Activated gamma-delta T cell treated with Interleukin-2 at 50 U/mL for 16 hours (primary cell): Measurements from ENCODE around the gene CDK16.

ENCODE experiments used
- DNase-seq: peaks from one replicate; pipeline ENCODE4 v3.0.0-alpha.2; 2020

The CDK16 gene

DNA sequence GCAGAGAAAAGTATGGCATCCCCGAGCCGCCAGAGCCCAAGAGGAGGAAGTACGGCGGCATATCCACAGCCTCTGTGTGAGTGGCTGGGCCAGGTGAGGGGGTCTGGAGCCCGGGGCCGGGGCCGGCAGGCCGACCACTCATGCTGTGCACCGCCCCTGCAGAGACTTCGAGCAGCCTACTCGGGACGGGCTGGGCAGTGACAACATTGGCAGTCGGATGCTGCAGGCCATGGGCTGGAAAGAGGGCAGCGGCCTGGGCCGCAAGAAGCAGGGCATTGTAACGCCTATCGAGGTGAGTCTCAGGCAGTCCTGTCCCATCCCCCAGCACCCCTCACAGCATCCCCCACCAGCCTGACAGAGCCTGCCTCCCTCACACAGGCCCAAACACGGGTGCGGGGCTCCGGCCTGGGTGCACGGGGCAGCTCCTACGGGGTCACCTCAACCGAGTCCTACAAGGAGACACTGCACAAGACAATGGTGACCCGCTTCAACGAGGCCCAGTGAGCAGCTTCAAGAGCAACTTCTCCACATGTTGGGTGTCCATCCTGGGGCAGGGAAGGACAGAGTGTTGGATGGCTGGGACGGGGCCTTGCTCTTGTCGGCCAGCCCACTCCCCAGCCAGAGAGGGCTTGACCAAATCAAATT is 32.3 kb upstream of the CDK16 start:
- no peak for DNase-seq

GRCh38 chrX:47187106-47187677 is 31.3 kb upstream of the CDK16 start:
- no peak for DNase-seq

GRCh38 chrX:47189906-47190305 is 28.6 kb upstream of the CDK16 start:
- no peak for DNase-seq

DNA sequence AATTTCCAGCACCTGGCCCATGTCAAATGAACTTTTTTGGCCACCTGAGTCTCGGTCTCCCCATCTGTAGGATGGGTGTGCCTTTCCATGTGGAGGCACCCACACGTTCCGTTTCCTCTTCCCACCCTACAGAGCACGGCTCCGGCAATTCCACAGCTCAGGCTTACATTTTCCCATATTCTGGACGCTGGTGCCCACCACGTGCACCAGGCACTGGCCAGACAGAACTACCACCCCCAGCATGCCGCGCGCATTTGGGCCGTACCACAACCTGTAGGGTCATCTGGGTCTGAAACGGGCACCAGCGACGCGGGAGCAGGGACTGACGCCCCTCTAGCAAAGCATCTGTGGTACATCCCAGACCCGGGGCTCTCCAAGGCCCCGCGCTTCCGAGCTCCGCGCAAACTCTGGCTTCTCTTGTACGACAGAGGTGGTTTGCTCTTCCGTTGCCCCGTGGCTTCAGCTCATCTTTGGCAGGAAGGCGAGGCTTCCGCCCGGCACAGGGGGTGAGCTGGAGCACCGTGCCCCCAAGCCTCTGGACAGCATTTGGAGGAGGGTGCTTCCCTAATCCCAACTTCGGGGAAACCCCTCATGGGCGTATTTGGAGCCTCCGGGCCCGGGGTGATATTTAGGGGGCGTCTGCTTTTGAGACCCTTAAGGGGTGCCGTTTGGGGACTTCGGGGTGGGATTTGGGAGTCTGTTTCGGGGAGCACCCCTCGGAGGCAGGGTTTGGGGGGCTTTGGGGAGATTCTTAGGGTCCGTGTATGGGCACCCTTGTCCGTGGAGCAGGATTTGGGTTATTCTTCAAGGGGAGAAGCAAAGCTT is 27.8 kb upstream of the CDK16 start:
- DNase-seq: peak; percentile 75

DNA sequence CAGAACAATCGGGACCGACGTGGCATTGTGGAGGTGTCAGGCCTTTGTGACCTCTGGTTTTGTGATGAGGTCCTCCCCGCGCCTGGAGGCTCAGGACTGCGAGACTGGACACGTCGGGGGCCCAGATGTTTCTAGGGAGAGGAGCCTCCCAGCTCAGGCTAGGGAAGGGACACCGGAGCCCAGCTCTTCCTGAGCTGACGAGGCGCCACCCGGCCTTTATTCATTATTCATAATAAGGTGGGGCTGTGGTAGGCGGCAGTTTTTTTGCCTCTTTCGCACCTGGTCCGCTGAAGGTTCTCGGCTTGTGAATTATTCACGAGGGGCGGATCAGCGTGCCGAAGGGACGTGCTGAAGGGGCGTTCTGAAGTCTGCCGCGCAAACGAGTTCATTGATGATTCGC is 27.1 kb upstream of the CDK16 start:
- DNase-seq: peak; percentile 48

- no peak for DNase-seq
These were observed 26.6 kb upstream of the CDK16 start for GRCh38 chrX:47191806-47192401.

GRCh38 chrX:47193475-47194193 is 24.8 kb upstream of the CDK16 start, which contains the start of gene UBA1:
Gene UBA1 (plus strand): TSS chrX:47193829. CDS start chrX:47198803, 4,974 bp downstream.
- DNase-seq: peak; percentile 98

- DNase-seq: no peak
These were observed 24.2 kb upstream of the CDK16 start for GRCh38 chrX:47194194-47194787.

- no peak for DNase-seq
These were observed 22.4 kb upstream of the CDK16 start for GRCh38 chrX:47196098-47196497.

GRCh38 chrX:47197526-47197925 is 21.0 kb upstream of the CDK16 start:
- DNase-seq: no peak

- no peak for DNase-seq
These were observed 20.3 kb upstream of the CDK16 start for GRCh38 chrX:47198026-47198686.

DNA sequence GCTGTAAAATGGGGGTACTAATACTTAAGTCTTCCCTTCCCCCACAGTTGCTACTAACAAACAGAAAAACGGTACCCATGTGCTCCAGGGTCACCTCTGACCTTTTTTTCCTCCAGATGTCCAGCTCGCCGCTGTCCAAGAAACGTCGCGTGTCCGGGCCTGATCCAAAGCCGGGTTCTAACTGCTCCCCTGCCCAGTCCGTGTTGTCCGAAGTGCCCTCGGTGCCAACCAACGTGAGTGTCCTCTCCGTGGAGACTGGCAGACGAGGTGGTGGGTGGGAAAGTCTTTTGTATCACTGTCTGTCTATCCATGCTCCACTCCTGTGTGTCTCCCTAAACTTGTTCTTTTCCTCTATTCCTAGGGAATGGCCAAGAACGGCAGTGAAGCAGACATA is 19.8 kb upstream of the CDK16 start:
- DNase-seq: no peak

DNA sequence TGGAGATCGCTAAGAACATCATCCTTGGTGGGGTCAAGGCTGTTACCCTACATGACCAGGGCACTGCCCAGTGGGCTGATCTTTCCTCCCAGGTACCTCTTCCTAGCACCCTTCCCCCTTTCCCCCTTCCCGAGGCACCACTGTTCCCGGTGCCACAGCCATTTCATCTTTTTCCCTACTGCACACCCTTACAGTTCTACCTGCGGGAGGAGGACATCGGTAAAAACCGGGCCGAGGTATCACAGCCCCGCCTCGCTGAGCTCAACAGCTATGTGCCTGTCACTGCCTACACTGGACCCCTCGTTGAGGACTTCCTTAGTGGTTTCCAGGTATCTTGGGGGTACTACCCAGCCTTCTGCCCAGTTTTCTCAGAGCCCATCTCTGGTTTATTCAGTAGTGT is 19.2 kb upstream of the CDK16 start:
- DNase-seq: no peak

DNA sequence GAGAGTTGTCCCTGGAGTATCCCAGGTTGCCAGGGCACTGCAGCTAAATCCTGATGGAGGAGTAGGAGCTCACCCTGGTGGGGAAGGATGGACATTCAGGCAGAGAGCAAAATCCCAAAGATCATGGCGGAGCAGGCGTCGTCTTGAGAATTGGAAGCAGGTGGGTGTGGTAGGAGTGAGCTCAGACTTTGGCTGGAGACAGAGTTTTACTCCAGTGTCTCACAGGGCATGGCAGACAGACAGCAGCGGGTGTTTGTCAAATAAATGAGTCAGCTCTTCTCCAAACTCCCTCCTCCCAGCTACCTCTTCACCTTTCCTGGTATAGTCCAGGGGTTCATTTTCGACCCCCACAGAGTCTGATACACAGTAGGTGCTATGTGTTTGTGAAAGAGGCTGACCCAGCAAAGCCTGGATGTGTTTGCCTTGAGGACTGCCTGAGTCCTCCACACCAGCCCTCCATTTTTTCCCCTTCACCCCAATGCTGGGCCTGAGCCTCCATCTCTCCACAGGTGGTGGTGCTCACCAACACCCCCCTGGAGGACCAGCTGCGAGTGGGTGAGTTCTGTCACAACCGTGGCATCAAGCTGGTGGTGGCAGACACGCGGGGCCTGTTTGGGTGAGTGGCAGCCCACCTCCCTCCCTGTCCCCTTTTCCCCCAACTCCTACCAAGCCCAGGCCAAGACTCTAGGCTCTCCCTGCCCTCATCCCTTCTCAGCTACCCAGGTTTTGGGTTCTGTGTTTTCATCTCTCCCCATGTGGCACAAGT is 17.9 kb upstream of the CDK16 start:
- DNase-seq: no peak

DNA sequence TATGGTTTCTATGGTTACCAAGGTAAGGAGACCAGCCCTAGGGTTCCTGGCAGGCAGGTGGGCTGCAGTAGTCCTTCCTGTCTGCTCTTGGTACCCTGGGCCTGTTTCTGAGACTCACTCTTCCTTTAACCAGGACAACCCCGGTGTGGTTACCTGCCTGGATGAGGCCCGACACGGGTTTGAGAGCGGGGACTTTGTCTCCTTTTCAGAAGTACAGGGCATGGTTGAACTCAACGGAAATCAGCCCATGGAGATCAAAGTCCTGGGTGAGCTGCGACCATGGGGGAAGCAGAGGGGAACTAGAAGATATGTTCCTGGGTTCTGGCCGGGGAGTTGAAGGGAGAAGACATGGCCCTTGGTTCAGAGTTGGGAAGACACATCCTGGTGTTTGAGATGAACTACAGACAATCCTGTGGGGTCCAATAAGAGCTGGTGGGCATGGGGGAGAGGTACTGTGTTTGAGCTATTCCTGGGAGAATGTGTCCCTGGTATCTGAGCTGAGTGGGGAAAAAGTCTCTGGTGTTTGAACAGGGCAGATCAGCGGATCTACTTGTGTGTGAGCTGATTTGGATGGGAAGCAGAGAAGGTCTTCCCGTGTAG is 17.0 kb upstream of the CDK16 start:
- DNase-seq: no peak

DNA sequence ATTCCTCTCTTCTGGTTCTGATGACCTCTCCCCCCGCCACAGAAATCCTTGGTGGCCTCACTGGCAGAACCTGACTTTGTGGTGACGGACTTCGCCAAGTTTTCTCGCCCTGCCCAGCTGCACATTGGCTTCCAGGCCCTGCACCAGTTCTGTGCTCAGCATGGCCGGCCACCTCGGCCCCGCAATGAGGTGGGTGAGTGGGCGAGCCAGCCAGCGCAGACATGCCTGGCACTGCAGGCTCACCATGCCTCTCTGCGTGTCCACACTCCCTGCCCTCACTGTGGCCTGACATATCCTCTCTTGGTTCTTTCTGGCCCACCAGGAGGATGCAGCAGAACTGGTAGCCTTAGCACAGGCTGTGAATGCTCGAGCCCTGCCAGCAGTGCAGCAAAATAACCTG is 16.2 kb upstream of the CDK16 start:
- DNase-seq: no peak

DNA sequence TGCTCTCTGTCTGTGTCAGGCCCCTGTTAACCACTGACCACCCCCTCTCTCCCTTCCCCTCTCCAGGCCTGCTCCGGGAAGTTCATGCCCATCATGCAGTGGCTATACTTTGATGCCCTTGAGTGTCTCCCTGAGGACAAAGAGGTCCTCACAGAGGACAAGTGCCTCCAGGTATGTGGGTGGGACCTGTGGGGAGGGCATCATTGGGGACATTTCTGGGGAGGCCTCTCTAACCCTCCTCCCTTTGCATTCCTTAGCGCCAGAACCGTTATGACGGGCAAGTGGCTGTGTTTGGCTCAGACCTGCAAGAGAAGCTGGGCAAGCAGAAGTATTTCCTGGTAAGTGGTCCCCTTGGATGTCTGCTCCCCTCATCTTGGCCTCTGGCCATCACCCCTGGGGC is 15.6 kb upstream of the CDK16 start:
- no peak for DNase-seq

DNA sequence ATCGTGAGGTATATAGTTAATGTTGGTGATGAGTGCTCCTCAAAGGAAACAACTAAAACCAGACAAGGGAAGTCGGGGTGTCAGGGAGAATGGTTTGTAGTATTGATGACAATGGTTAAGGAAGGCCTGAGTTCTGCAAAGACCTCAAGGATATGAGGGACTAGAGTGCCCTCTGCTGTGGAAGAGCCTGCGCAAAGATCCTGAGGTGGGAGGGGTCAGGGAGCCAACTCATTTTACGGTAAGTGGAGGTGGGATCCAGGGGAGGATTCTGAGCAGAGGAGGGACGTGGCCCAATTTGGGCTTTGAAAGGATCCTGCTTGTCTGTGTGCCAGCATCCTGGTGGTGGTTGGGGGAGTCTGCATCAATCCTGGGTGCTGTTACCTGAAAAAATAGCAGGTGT is 13.5 kb upstream of the CDK16 start:
- no peak for DNase-seq

GRCh38 chrX:47206316-47206715 is 12.2 kb upstream of the CDK16 start:
- DNase-seq: no peak

DNA sequence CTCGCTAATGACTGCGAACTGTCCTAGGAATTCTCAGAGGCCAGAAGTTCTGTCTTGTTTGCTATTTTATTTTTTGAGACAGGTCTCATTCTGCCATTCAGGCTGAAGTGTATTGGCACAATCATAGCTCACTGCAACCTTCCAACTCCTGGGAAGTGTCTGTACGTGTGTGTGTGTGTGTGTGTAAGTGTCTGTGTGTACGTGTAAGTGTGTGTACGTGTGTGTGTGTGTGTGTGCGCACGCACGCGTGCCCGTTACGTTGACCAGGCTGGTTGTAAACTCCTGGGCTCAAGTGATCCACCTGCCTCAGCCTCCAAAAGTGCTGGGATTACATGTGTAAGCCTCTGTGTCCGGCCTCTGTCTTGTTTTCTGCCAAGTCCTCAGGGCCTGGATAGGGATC is 10.4 kb upstream of the CDK16 start:
- no peak for DNase-seq
